HEK293T (cell line): Measurements from ENCODE around the gene TMTC4.
"Not testable (repeated sequence)": the region's sequence is repeated elsewhere in the genome, so short reads cannot be mapped to it uniquely, and the experiment has no call there.

Source experiments
- CTCF ChIA-PET: fragments of 350-600 bp; formaldehyde crosslinking; extraction: SDS; loops from one replicate; lab custom pipeline; 2021; ENCODE audit warnings: antibody characterized with exemption, inconsistent platforms; lab: Yijun Ruan, JAX
- POLR2A ChIA-PET: fragments of 350-600 bp; formaldehyde crosslinking; extraction: SDS; loops from one replicate; lab custom pipeline; 2020; ENCODE audit warnings: antibody characterized with exemption, inconsistent platforms; lab: Yijun Ruan, JAX
- DNase-seq: peaks from one replicate; pipeline ENCODE4 v3.0.0; 2012; ENCODE audit warnings: mixed read lengths; ENCODE audit errors: extremely low spot score
- ARNT ChIP-seq: fragments of 450-650 bp; IDR thresholded peaks from 2 replicates; pipeline ENCODE4 v1.6.1; 2017; ENCODE audit warnings: mild to moderate bottlenecking
- BHLHE40 ChIP-seq: fragments of 450-650 bp; IDR thresholded peaks from 2 replicates; pipeline ENCODE4 v1.6.1; 2016; ENCODE audit warnings: mild to moderate bottlenecking, moderate library complexity, borderline replicate concordance
- CTBP1 ChIP-seq: fragments of 450-650 bp; IDR thresholded peaks from 2 replicates; pipeline ENCODE4 v1.6.1; 2016; ENCODE audit warnings: borderline replicate concordance
- ELF4 ChIP-seq: fragments of 450-650 bp; IDR thresholded peaks from 2 replicates; pipeline ENCODE4 v1.6.1; 2017; ENCODE audit warnings: antibody characterized with exemption
- FOXA1 ChIP-seq: fragments of 450-650 bp; IDR thresholded peaks from 2 replicates; pipeline ENCODE4 v1.6.1; 2016; ENCODE audit warnings: mild to moderate bottlenecking
- FOXK2 ChIP-seq: fragments of 450-650 bp; IDR thresholded peaks from 2 replicates; pipeline ENCODE4 v1.6.1; 2016; ENCODE audit warnings: mild to moderate bottlenecking
- FOXM1 ChIP-seq: fragments of 450-650 bp; IDR thresholded peaks from 2 replicates; pipeline ENCODE4 v1.6.1; 2017; ENCODE audit warnings: mild to moderate bottlenecking, borderline replicate concordance
- HDGF ChIP-seq: fragments of 450-650 bp; IDR thresholded peaks from 2 replicates; pipeline ENCODE4 v1.6.1; 2017; ENCODE audit warnings: antibody characterized with exemption, borderline replicate concordance
- L3MBTL2 ChIP-seq: fragments of 450-650 bp; conservative IDR thresholded peaks from 2 replicates; pipeline ENCODE4 v1.6.1; 2016; ENCODE audit warnings: mild to moderate bottlenecking
- LEF1 ChIP-seq: fragments of 450-650 bp; IDR thresholded peaks from 2 replicates; pipeline ENCODE4 v1.6.1; 2017; ENCODE audit warnings: mild to moderate bottlenecking, borderline replicate concordance
- NFRKB ChIP-seq: fragments of 450-650 bp; IDR thresholded peaks from 2 replicates; pipeline ENCODE4 v1.6.1; 2016; ENCODE audit warnings: mild to moderate bottlenecking, moderate library complexity
- SP1 ChIP-seq: fragments of 450-650 bp; IDR thresholded peaks from 2 replicates; pipeline ENCODE4 v1.6.1; 2017
- SUZ12 ChIP-seq: fragments of 450-650 bp; IDR thresholded peaks from 2 replicates; pipeline ENCODE4 v1.6.1; 2016; ENCODE audit warnings: mild to moderate bottlenecking
- TARDBP ChIP-seq: fragments of 450-650 bp; IDR thresholded peaks from 2 replicates; pipeline ENCODE4 v1.6.1; 2016
- ZNF384 ChIP-seq: fragments of 450-650 bp; IDR thresholded peaks from 2 replicates; pipeline ENCODE4 v1.6.1; 2016
- TF ChIP-seq, protein P1 (sequence below): fragments of 450-650 bp; IDR thresholded peaks from 2 replicates; pipeline ENCODE4 v1.6.1; 2016

Gene TMTC4

GRCh38 chr13:100588331-100589177 lies 86.0 kb downstream of the TMTC4 start, which contains the start of gene GGACT:
TSS of gene GGACT (minus strand) at chr13:100588789. CDS start at chr13:100532591, 56,198 bp downstream.
- TF ChIP-seq SUZ12 = no peak
- peak; percentile 70; the same call in 1 of the 2 replicates for TF ChIP-seq ARNT
- TF ChIP-seq LEF1 = peak; percentile 82; the same call in 1 of the 2 replicates
- TF ChIP-seq NFRKB = no peak
- TF ChIP-seq FOXM1 = peak; percentile 75
- TF ChIP-seq TARDBP = no peak
- peak; percentile 97 for TF ChIP-seq L3MBTL2
- TF ChIP-seq FOXA1 = no peak
- POLR2A ChIA-PET = no interaction called here
- DNase-seq = peak; percentile 85
- CTCF ChIA-PET = no interaction called here

DNA sequence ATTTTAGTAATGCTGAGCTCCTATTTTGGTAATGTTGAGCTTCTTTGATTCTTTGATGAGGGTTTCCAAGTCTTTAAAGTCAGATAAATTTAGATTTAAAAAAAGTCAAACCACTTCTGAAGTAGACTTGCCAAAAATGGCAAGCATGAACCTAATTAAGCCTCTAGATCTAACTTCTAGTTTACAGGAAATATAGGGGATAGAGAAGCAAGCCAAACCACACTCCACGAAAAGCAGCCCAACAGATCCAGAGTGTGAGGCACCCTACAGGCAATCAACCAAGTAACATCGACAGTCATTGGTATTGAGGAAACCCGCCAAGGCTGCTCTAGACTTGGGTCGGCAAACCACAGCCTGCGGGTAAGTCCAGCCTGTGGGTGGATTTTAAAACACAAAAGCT lies 89.7 kb downstream of the TMTC4 start:
- ChIA-PET CTCF (interaction anchor here (0.7 to 2.6 kb wide), 2 partner anchors 12 to 887 kb away, joined by 3 to 10 read pairs; no protein-coding TSS in a partner anchor), POLR2A (no interaction called here)
- TF ChIP-seq NFRKB (no peak), SP1 (no peak), LEF1 (no peak), SUZ12 (no peak), FOXA1 (no peak), ARNT (no peak), BHLHE40 (no peak), TARDBP (no peak)
- DNase-seq = no peak

DNA sequence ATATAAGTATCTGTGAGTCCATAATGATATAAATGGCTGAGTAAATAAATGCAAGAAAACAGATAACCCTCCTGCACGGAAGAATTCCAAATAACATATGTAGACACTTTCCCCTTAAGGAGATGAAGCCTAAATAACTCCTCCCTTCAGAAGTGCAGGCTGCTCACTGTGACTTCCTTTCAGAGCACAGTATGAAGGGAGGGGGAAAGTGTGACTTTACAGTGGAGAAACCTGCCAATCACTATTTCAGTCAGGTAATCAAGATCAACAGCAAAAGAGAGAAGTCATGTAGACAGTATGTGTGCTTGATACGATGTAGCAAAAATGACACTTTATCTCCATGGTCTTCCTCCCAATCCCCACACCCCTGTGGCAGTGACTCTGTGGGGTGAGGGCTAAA lies 93.1 kb downstream of the TMTC4 start:
- POLR2A ChIA-PET = no interaction called here
- CTCF ChIA-PET = no interaction called here

GRCh38 chr13:100581030-100581429 lies 93.6 kb downstream of the TMTC4 start:
- ChIA-PET POLR2A (no interaction called here), CTCF (no interaction called here)
- DNase-seq = no peak
- TF ChIP-seq FOXA1 (no peak), L3MBTL2 (no peak), ZNF384 (no peak), FOXM1 (no peak), ARNT (no peak), NFRKB (no peak)

More for the DNA sequence above, 93.1 kb downstream of the TMTC4 start:
- DNase-seq = no peak
- TF ChIP-seq SUZ12 = no peak
- no peak for TF ChIP-seq ZNF384
- TF ChIP-seq NFRKB = no peak
- TF ChIP-seq, protein P1, sequence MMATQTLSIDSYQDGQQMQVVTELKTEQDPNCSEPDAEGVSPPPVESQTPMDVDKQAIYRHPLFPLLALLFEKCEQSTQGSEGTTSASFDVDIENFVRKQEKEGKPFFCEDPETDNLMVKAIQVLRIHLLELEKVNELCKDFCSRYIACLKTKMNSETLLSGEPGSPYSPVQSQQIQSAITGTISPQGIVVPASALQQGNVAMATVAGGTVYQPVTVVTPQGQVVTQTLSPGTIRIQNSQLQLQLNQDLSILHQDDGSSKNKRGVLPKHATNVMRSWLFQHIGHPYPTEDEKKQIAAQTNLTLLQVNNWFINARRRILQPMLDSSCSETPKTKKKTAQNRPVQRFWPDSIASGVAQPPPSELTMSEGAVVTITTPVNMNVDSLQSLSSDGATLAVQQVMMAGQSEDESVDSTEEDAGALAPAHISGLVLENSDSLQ = no peak
- no peak for TF ChIP-seq HDGF
- no peak for TF ChIP-seq CTBP1
- TF ChIP-seq ELF4 = no peak
- TF ChIP-seq SP1 = no peak
- TF ChIP-seq TARDBP = no peak
- no peak for TF ChIP-seq BHLHE40
- no peak for TF ChIP-seq FOXM1
- TF ChIP-seq ARNT = no peak
- no peak for TF ChIP-seq FOXK2
- TF ChIP-seq FOXA1 = no peak
- TF ChIP-seq LEF1 = no peak
- no peak for TF ChIP-seq L3MBTL2

DNA sequence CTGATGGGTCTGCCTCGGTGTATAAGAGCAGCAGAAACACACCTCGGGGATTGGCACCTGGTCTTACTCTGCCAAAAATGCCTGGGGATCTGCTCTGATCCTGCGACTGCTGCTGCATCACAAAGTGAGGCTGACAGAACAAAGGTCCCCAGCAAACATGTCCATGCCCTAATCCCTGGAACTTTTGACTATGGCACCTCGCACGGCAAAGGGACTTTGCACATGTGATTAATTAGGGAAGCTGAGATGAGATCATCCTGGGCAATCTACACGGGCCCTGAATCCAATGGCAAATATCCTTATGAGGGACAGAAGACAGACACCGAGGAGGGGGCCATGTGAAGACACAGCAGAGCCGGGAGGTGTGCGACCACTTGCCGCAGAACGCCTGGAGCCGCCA lies 94.5 kb downstream of the TMTC4 start:
- ChIA-PET CTCF (no interaction called here), POLR2A (no interaction called here)
- DNase-seq = no peak
- TF ChIP-seq CTBP1 (no peak), FOXA1 (no peak), ZNF384 (no peak), HDGF (no peak), LEF1 (no peak), L3MBTL2 (no peak), NFRKB (no peak), TARDBP (no peak), SUZ12 (no peak), BHLHE40 (no peak)
- TF ChIP-seq, protein P1 = no peak

DNA sequence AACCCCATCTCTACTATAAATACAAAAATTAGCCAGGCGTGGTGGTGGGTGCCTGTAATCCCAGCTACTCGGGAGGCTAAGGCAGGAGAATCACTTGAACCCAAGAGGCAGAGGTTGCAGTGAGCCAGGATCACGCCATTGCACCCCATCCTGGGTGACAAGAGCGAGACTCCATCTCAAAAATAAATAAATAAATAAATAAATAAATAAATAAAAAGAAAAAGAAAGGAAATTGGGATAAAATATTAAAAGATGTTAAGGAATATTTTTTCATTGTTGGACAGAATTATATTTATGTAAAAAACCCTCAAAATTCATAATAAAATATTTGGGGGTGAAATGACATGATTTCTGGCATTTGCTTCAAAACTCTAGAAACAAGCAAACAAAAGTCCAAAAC lies 97.4 kb downstream of the TMTC4 start:
- DNase-seq, CTCF ChIA-PET, POLR2A ChIA-PET: not testable (repeated sequence)

DNA sequence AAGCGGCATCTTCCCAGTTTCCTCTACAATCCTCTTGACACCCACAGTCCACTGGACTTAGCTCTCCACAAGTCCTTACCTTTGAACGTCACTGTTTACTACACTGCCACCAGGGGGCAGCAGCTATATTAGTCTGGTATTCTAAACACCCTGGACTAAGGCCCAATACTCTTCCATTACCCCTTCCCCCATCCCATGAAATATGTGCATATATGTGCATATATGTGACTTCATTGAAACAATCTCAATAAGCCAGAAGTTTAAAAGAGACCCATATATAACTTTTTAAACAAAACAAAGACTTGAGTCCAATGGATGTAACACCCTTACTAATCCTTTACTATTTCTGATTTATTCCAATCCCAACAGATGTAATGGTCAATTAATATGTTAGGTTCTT lies 101.5 kb downstream of the TMTC4 start:
- POLR2A ChIA-PET = no interaction called here
- TF ChIP-seq TARDBP (no peak), SP1 (no peak), FOXM1 (no peak), LEF1 (no peak), ARNT (no peak), FOXK2 (no peak), ZNF384 (no peak), FOXA1 (no peak), L3MBTL2 (no peak), SUZ12 (no peak), HDGF (no peak), BHLHE40 (no peak), CTBP1 (no peak), ELF4 (no peak), NFRKB (no peak)
- TF ChIP-seq, protein P1 = no peak
- CTCF ChIA-PET = interaction anchor here (0.5 to 2.0 kb wide), 10 partner anchors 13 to 330 kb away, joined by 3 to 13 read pairs (median 4); partner anchors contain the start of gene TMTC4
- peak; percentile 67 for DNase-seq
